OCI-LY3 (cell line): ENCODE measurements around the gene ATP8B4.

Experiments used
- H2AFZ ChIP-seq: fragments of 200-600, 300-600 bp; shearing (Covaris generic); 2 replicates; pipeline ENCODE4 v1.6.0; 2014; ENCODE audit warnings: antibody characterized with exemption, low read depth, low read length
- H3K27ac ChIP-seq: fragments of 200-600, 300-600 bp; sonication (generic); 2 replicates; pipeline ENCODE4 v1.5.1; 2014; ENCODE audit warnings: mild to moderate bottlenecking, low read length, moderate library complexity, mixed read lengths
- H3K27me3 ChIP-seq: fragments of 200-600, 300-600 bp; sonication (generic); 2 replicates; pipeline ENCODE4 v1.6.1; 2014; ENCODE audit warnings: low read depth, low read length, mixed read lengths
- H3K36me3 ChIP-seq: fragments of 200-600, 300-600 bp; sonication (generic); replicated peaks from 2 replicates; pipeline ENCODE3; 2014; ENCODE audit warnings: low read depth, low read length, mixed read lengths
- H3K4me1 ChIP-seq: fragments of 300-600, 200-600 bp; sonication (generic); 2 replicates; pipeline ENCODE4 v1.6.1; 2014; ENCODE audit warnings: low read length, mixed read lengths
- H3K4me2 ChIP-seq: fragments of 200-600, 300-600 bp; sonication (generic); 2 replicates; pipeline ENCODE4 v1.6.1; 2014; ENCODE audit warnings: low read length, mixed read lengths
- H3K4me3 ChIP-seq: fragments of 300-600, 200-600 bp; sonication (generic); 2 replicates; pipeline ENCODE4 v1.5.1; 2014; ENCODE audit warnings: antibody characterized with exemption, mild to moderate bottlenecking, low read length, moderate library complexity
- H3K79me2 ChIP-seq: fragments of 300-600, 200-600 bp; shearing (Covaris generic); 2 replicates; pipeline ENCODE4 v1.6.1; 2014; ENCODE audit warnings: mild to moderate bottlenecking, low read length, mixed read lengths
- H3K9ac ChIP-seq: fragments of 300-600, 200-600 bp; shearing (Covaris generic); 2 replicates; pipeline ENCODE4 v1.6.0; 2014; ENCODE audit warnings: mild to moderate bottlenecking, low read length, moderate library complexity
- H3K9me3 ChIP-seq: fragments of 200-600, 300-600 bp; shearing (Covaris generic); 2 replicates; pipeline ENCODE4 v1.6.1; 2014; ENCODE audit warnings: low read length, mixed read lengths; ENCODE audit not compliant: insufficient read depth
- H4K20me1 ChIP-seq: fragments of 200-600, 300-600 bp; sonication (generic); 2 replicates; pipeline ENCODE4 v1.6.1; 2016; ENCODE audit warnings: low read length, mixed read lengths; ENCODE audit not compliant: insufficient read depth
- CTCF ChIP-seq: fragments of 200-600, 300-600 bp; sonication (generic); IDR thresholded peaks from 2 replicates; pipeline ENCODE4 v1.5.1; 2014; ENCODE audit warnings: antibody characterized with exemption, low read length, low read depth
- EZH2phosphoT487 ChIP-seq: fragments of 200-600 bp; shearing (Covaris generic); IDR thresholded peaks from 2 replicates; pipeline ENCODE4 v1.6.1; 2018; ENCODE audit warnings: antibody characterized with exemption, mixed run types, low read depth

ATP8B4 gene

GRCh38 chr15:49898575-49899283 is 220.3 kb downstream of the ATP8B4 start:
- no peak overlapping the region for H2AFZ ChIP-seq
- H3K4me3 ChIP-seq = no peak overlapping the region
- H3K4me2 ChIP-seq = peak overlapping the region; percentile 6; the same call in 1 of the 2 replicates
- H4K20me1 ChIP-seq = no peaks in the 10 kb centered on the region
- peaks cover 11% of the 10 kb centered on the region for H3K4me1 ChIP-seq
- no peak overlapping the region for H3K9ac ChIP-seq
- no peaks in the 10 kb centered on the region for H3K9me3 ChIP-seq
- TF ChIP-seq CTCF (no peak), EZH2phosphoT487 (no peak)
- H3K27ac ChIP-seq = no peak overlapping the region
- no peaks in the 10 kb centered on the region for H3K79me2 ChIP-seq
- H3K36me3 ChIP-seq = no peaks in the 10 kb centered on the region
- H3K27me3 ChIP-seq = no peaks in the 10 kb centered on the region

- Histone ChIP-seq H3K9me3 (no peaks in the 10 kb centered on the region), H3K36me3 (no peaks in the 10 kb centered on the region), H3K79me2 (no peaks in the 10 kb centered on the region), H3K4me1 (peaks cover 11% of the 10 kb centered on the region), H3K27me3 (no peaks in the 10 kb centered on the region), H3K4me2 (no peak overlapping the region), H3K9ac (no peak overlapping the region), H4K20me1 (no peaks in the 10 kb centered on the region), H3K27ac (no peak overlapping the region), H2AFZ (no peak overlapping the region), H3K4me3 (no peak overlapping the region)
- TF ChIP-seq EZH2phosphoT487 = no peak
Observed at GRCh38 chr15:49898097-49898496, 220.9 kb downstream of the ATP8B4 start.

- no peak overlapping the region for H3K27ac ChIP-seq
Observed at GRCh38 chr15:49895347-49896223, 223.4 kb downstream of the ATP8B4 start.

GRCh38 chr15:49890689-49891088 is 228.3 kb downstream of the ATP8B4 start:
- Histone ChIP-seq H3K36me3 (no peaks in the 10 kb centered on the region), H3K4me2 (no peak overlapping the region), H3K27ac (no peak overlapping the region), H3K4me1 (no peaks in the 10 kb centered on the region), H3K9ac (no peak overlapping the region), H3K79me2 (no peaks in the 10 kb centered on the region), H2AFZ (no peak overlapping the region), H3K9me3 (no peaks in the 10 kb centered on the region), H3K4me3 (no peak overlapping the region), H3K27me3 (no peaks in the 10 kb centered on the region), H4K20me1 (no peaks in the 10 kb centered on the region)
- TF ChIP-seq CTCF = no peak
- no peak for TF ChIP-seq EZH2phosphoT487

More at GRCh38 chr15:49895347-49896223, 223.4 kb downstream of the ATP8B4 start:
- H3K79me2 ChIP-seq = no peaks in the 10 kb centered on the region
- H3K36me3 ChIP-seq = no peaks in the 10 kb centered on the region
- H3K4me2 ChIP-seq = no peak overlapping the region
- H3K4me1 ChIP-seq = peaks cover 11% of the 10 kb centered on the region
- no peaks in the 10 kb centered on the region for H4K20me1 ChIP-seq
- no peak for TF ChIP-seq CTCF
- H3K4me3 ChIP-seq = no peak overlapping the region
- no peak overlapping the region for H2AFZ ChIP-seq
- H3K9ac ChIP-seq = no peak overlapping the region
- H3K27me3 ChIP-seq = no peaks in the 10 kb centered on the region
- no peaks in the 10 kb centered on the region for H3K9me3 ChIP-seq
